ENCODE measurements around the gene PRAMEF13. TPM values are rescaled to one million over a fixed set of nuclear protein-coding genes. Genes with fewer than 3 reads are reported as not detected.
"Not testable (repeated sequence)": the region's sequence is repeated elsewhere in the genome, so short reads cannot be mapped to it uniquely, and the experiment has no call there.

The PRAMEF13 gene
- total and polyA plus RNA-seq, 2 of the 8 experiments (the other 6 are each of a cell fraction or from before 2014, with no cell fraction given), result not detected

DNA sequence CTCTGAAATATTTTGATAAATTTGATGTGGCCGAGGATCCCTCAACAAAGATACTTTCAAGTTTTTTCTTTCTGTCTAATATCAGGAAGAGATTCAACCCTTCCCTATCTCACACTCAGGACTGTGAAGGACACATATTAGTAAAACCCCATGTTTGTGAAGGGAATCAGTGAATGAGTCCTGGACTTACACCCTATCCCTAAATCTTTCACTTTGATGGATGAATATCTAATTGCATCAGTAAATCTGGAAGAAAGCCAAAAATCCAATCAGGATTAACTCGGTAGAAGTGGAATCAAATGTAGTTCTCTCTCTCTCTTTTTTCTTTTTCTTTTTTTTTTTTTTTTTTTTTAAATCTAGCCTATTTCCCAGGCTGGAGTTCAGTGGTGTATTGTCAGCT lies 29.7 kb downstream of the PRAMEF13 start, which contains the start of gene PRAMEF9:
TSS of gene PRAMEF9 (plus strand) at position 301 of the 400 bp plus-strand sequence. CDS start 3,433 bp downstream, outside the sequence.
- H3K14ac ChIP-seq (ENCODE audit: insufficient read length); H3K4me1 ChIP-seq (replicated peaks in 1 of 4; ENCODE audit: control insufficient read depth in 3 of 4, insufficient read depth in 4 of 4, low read length in 3 of 4); H2BK12ac ChIP-seq (ENCODE audit: low read depth, low read length); H4K8ac ChIP-seq (ENCODE audit: extremely low read depth, insufficient read depth, low read length); H3K23me2 ChIP-seq (ENCODE audit: low read depth, low read length); H2AFZ ChIP-seq (ENCODE audit: low read length); H3K9ac ChIP-seq (replicated peaks in 1 of 4; ENCODE audit: extremely low read depth in 1 of 4, low read depth in 3 of 4, low read length in 3 of 4); H2BK20ac ChIP-seq (ENCODE audit: low read length); CTCF ChIA-PET (ENCODE audit: partially characterized antibody); POLR2A ChIA-PET (ENCODE audit: partially characterized antibody); DNase-seq (ENCODE audit: low read depth in 1 of 2, low spot score in 2 of 2); H3K27me3 ChIP-seq (replicated peaks in 1 of 4; ENCODE audit: control insufficient read depth in 3 of 4, extremely low read depth in 1 of 4, insufficient read depth in 3 of 4, low read length in 3 of 4); H2BK15ac ChIP-seq (ENCODE audit: low read length); H4K20me1 ChIP-seq (replicated peaks in 1 of 2; ENCODE audit: control insufficient read depth in 1 of 2, insufficient read depth in 2 of 2, low read length in 2 of 2); H4K91ac ChIP-seq (replicated peaks; ENCODE audit: insufficient read length, low read length); H2BK5ac ChIP-seq (ENCODE audit: low read depth, low read length); H3K56ac ChIP-seq (replicated peaks; ENCODE audit: insufficient read length, low read depth, low read length); H3K18ac ChIP-seq (ENCODE audit: extremely low read depth, low read length); H3K27ac ChIP-seq (ENCODE audit: low read depth, low read length); H2AK5ac ChIP-seq (ENCODE audit: low read depth, low read length); H3K23ac ChIP-seq (ENCODE audit: insufficient read length); H3K4me2 ChIP-seq (ENCODE audit: insufficient read depth in 1 of 2, low read depth in 2 of 2, low read length in 2 of 2); H3K36me3 ChIP-seq (ENCODE audit: control insufficient read depth in 2 of 4, insufficient read depth in 4 of 4, low read length in 3 of 4); H3K9me3 ChIP-seq (ENCODE audit: insufficient read depth in 2 of 2, low read depth in 1 of 2, low read length in 1 of 2); H3K4me3 ChIP-seq (ENCODE audit: extremely low read depth in 1 of 4, insufficient read depth in 2 of 4, low read depth in 3 of 4, low read length in 4 of 4); H3K4ac ChIP-seq (replicated peaks; ENCODE audit: insufficient read length, low read depth, low read length); H3K79me2 ChIP-seq (ENCODE audit: control insufficient read depth in 1 of 2, insufficient read depth in 2 of 2, low read length in 2 of 2); FAIRE-seq; H3K79me1 ChIP-seq (ENCODE audit: low read depth, low read length); H2BK120ac ChIP-seq (replicated peaks; ENCODE audit: low read depth, low read length); H4K5ac ChIP-seq (ENCODE audit: insufficient read length, low read depth, low read length): not testable (repeated sequence)
- WGBS, 2 experiments (ENCODE audit: extremely low coverage in 1 of 2, insufficient coverage in 1 of 2, insufficient read length in 1 of 2, insufficient replicate concordance in 2 of 2, low coverage in 1 of 2, low lambda C conversion rate in 2 of 2, missing lambda C conversion rate in 1 of 2), result no CpG with 5 or more reads among the region's 2 CpGs

DNA sequence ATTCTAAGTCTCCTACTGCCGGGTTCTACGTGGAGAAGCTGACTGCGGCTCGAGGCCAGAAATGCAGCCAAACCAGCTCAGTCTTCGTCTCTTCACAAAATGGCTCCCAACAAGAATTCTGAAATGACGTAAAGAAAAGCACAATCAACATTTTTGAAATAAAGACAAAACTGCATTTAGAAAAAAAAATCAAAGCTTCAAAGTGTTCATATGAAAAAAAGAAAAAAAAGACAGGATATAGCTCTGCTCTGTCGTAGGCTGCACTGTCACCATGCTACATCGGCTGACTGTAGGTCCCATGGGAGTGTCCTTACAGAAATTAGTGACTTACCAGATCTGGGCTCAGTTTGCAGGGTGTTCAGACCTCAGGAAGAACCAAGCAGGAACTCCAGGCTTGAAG lies 35.7 kb downstream of the PRAMEF13 start, which contains the start of gene HNRNPCL4:
TSS of gene HNRNPCL4 (minus strand) at position 101 of the 400 bp plus-strand sequence. CDS start 164 bp downstream, outside the sequence.
- H3K9me3 ChIP-seq (ENCODE audit: insufficient read depth in 2 of 2, low read depth in 1 of 2, low read length in 1 of 2); H3K36me3 ChIP-seq (ENCODE audit: control insufficient read depth in 2 of 4, insufficient read depth in 4 of 4, low read length in 3 of 4); H3K18ac ChIP-seq (ENCODE audit: extremely low read depth, low read length); FAIRE-seq; H3K9ac ChIP-seq (replicated peaks in 1 of 4; ENCODE audit: extremely low read depth in 1 of 4, low read depth in 3 of 4, low read length in 3 of 4); H3K79me2 ChIP-seq (ENCODE audit: control insufficient read depth in 1 of 2, insufficient read depth in 2 of 2, low read length in 2 of 2); H2BK120ac ChIP-seq (replicated peaks; ENCODE audit: low read depth, low read length); H4K20me1 ChIP-seq (replicated peaks in 1 of 2; ENCODE audit: control insufficient read depth in 1 of 2, insufficient read depth in 2 of 2, low read length in 2 of 2); H3K27me3 ChIP-seq (replicated peaks in 1 of 4; ENCODE audit: control insufficient read depth in 3 of 4, extremely low read depth in 1 of 4, insufficient read depth in 3 of 4, low read length in 3 of 4); H3K23me2 ChIP-seq (ENCODE audit: low read depth, low read length); H3K14ac ChIP-seq (ENCODE audit: insufficient read length); H4K91ac ChIP-seq (replicated peaks; ENCODE audit: insufficient read length, low read length); DNase-seq (ENCODE audit: low read depth in 1 of 2, low spot score in 2 of 2); H2BK5ac ChIP-seq (ENCODE audit: low read depth, low read length); H4K8ac ChIP-seq (ENCODE audit: extremely low read depth, insufficient read depth, low read length); H3K27ac ChIP-seq (ENCODE audit: low read depth, low read length); H2AK5ac ChIP-seq (ENCODE audit: low read depth, low read length); H4K5ac ChIP-seq (ENCODE audit: insufficient read length, low read depth, low read length); H3K56ac ChIP-seq (replicated peaks; ENCODE audit: insufficient read length, low read depth, low read length); H2BK20ac ChIP-seq (ENCODE audit: low read length); POLR2A ChIA-PET (ENCODE audit: partially characterized antibody); CTCF ChIA-PET (ENCODE audit: partially characterized antibody); H2AFZ ChIP-seq (ENCODE audit: low read length); H3K4ac ChIP-seq (replicated peaks; ENCODE audit: insufficient read length, low read depth, low read length); H3K79me1 ChIP-seq (ENCODE audit: low read depth, low read length); H3K4me1 ChIP-seq (replicated peaks in 1 of 4; ENCODE audit: control insufficient read depth in 3 of 4, insufficient read depth in 4 of 4, low read length in 3 of 4); H3K4me3 ChIP-seq (ENCODE audit: extremely low read depth in 1 of 4, insufficient read depth in 2 of 4, low read depth in 3 of 4, low read length in 4 of 4); H2BK15ac ChIP-seq (ENCODE audit: low read length); H3K4me2 ChIP-seq (ENCODE audit: insufficient read depth in 1 of 2, low read depth in 2 of 2, low read length in 2 of 2); H3K23ac ChIP-seq (ENCODE audit: insufficient read length); H2BK12ac ChIP-seq (ENCODE audit: low read depth, low read length): not testable (repeated sequence)
- no CpG with 5 or more reads among the region's 8 CpGs for WGBS, 2 experiments (ENCODE audit: extremely low coverage in 1 of 2, insufficient coverage in 1 of 2, insufficient read length in 1 of 2, insufficient replicate concordance in 2 of 2, low coverage in 1 of 2, low lambda C conversion rate in 2 of 2, missing lambda C conversion rate in 1 of 2)

Measured in H1 (cell line).